Measurements from ENCODE around the gene COPG2.

- TF ChIP-seq POLR2AphosphoS5 (IDR thresholded peaks at IDR 0.05; ENCODE audit: borderline replicate concordance, low read depth, low read length) (no peak), EZH2 (IDR thresholded peaks at IDR 0.05) (no peak), FOXP2 (optimal IDR thresholded peaks at IDR 0.05; ENCODE audit: control extremely low read depth, extremely low read length, insufficient read depth) (no peak)
These were observed 17.9 kb downstream of the COPG2 start for GRCh38 chr7:130650611-130651120.
